Mucosa of descending colon (tissue), 3 donors: Measurements from ENCODE around the gene DENND1A. TPM values are rescaled to one million over a fixed set of nuclear protein-coding genes. Genes with fewer than 3 reads are reported as not detected.

Experiments
- ATAC-seq: fragments of 200-7000 bp; cut with Tn5 transposase; one replicate; pipeline ENCODE4 v1.9.1; 2020; ENCODE audit warnings: mild to moderate bottlenecking, moderate library complexity
- DNase-seq, 3 donors: peaks; one replicate each; pipeline ENCODE4 v3.0.0-alpha.2; 2020
- H3K36me3 ChIP-seq: fragments of 200-600 bp; one replicate; pipeline ENCODE4 v1.8.0; 2021; ENCODE audit warnings: low read depth, mild to moderate bottlenecking
- H3K4me1 ChIP-seq: fragments of 200-600 bp; one replicate; pipeline ENCODE4 v1.8.0; 2021; ENCODE audit warnings: low read depth, mild to moderate bottlenecking
- H3K4me3 ChIP-seq: fragments of 200-600 bp; one replicate; pipeline ENCODE4 v1.8.0; 2021; ENCODE audit warnings: mild to moderate bottlenecking
- H3K9me3 ChIP-seq: fragments of 200-600 bp; one replicate; pipeline ENCODE4 v1.8.0; 2021; ENCODE audit warnings: mild to moderate bottlenecking
- CTCF ChIP-seq: fragments of 200-600 bp; IDR thresholded peaks from one replicate; pipeline ENCODE4 v1.8.0; 2022; ENCODE audit warnings: antibody characterized with exemption, mild to moderate bottlenecking
- intact Hi-C, 2 donors: fragments of 100-400 bp; cut with DNase I in 1 of 2; cut with micrococcal nuclease in 1 of 2; formaldehyde crosslinking; loops; one replicate each; pipeline versions ENCODE4 v1.11.0 to v1.11.1; 2022; cut with DNase I, micrococcal nuclease
- total RNA-seq, 3 donors: library from RNA; stranded (reverse); fragmentation: NEBNext Ultra II Directional in 2 of 3; extraction: Animal tissue kit (Norgen Biotek cat#: 25700) in 2 of 3; gene quantifications; one replicate each; pipeline versions ENCODE4 v1.2.1 to v1.2.4, GENCODE V29; 2021 to 2023
- donor health status: DM: no; HTN: no; CAD: no; lungs with moderate emphysema.
- donor health status: DM: no; HTN: no; CAD: no.
- donor health status: DM: no; HTN: yes; CAD: no.

Gene DENND1A
- total RNA-seq, 3 donors from 2014 or later = 32.8 to 50.0 (median 35.1) TPM

GRCh38 chr9:123447934-123448646, 481.8 kb downstream of the DENND1A start:
- no peak for DNase-seq
- TF ChIP-seq CTCF = no peak
- intact Hi-C loops = no loop called here

DNA sequence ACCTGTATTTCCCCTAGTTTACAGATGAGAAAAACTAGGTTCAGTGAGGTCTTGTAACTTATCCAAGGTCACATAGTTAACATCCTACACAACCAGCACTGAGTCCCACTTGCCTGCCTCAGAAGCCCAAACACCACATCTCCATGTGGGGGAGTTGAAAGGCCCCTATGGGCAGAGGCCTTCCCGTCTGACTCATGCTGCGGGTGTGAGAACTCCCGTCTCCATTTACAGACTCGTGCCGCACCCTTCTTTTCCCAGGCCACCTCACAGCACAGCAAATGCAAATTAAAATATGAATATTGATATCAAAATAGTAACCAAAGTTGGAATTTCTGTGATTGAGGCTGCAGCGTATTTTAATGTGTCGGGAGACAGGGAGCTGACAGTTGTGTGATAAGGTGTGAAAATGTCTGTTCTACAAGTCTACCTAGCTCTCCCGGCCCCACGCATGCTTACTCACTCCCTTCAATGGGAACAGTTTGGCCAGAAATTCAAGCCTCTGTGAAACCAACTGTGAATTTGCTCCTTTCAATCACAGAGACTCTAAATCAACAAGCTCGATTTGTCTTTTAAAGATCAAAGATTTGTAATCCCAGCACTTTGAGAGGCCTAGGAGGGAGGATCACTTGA, 483.8 kb downstream of the DENND1A start:
- DNase-seq = no peak
- intact Hi-C loops = no loop called here

More at GRCh38 chr9:123447934-123448646, 481.8 kb downstream of the DENND1A start:
- Histone ChIP-seq H3K4me1 (no peaks in the 10 kb centered on the region), H3K36me3 (no peaks in the 10 kb centered on the region), H3K4me3 (no peak overlapping the region), H3K9me3 (no peaks in the 10 kb centered on the region)
- no peak for ATAC-seq

GRCh38 chr9:123445116-123445515, 484.8 kb downstream of the DENND1A start:
- no peaks in the 10 kb centered on the region for H3K36me3 ChIP-seq
- H3K4me3 ChIP-seq = no peak overlapping the region
- intact Hi-C loops = no loop called here
- no peaks in the 10 kb centered on the region for H3K4me1 ChIP-seq
- no peak for TF ChIP-seq CTCF
- ATAC-seq (no peak), DNase-seq (no peak)
- no peaks in the 10 kb centered on the region for H3K9me3 ChIP-seq

More for the DNA sequence above, 483.8 kb downstream of the DENND1A start:
- Histone ChIP-seq H3K4me3 (no peak overlapping the region), H3K9me3 (no peaks in the 10 kb centered on the region), H3K4me1 (no peaks in the 10 kb centered on the region), H3K36me3 (no peaks in the 10 kb centered on the region)
- TF ChIP-seq CTCF = no peak
- ATAC-seq = no peak

DNA sequence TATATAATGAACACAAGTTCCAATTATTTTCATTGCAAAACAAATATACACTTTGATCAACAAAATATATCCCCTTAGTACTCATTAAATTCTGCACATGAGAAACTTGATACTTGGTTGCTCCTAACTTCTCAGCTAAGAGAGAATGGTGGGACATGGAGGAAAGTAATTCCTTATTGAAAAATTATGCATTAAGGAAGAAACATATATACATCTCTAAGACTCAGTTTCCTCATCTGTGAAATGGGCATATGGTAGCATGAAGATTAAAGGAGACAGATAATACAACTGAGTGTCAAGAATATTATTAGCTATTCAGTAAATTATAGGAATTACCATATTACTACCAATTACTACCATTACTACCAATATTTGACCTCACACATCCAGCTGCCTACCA, 488.2 kb downstream of the DENND1A start:
- no peaks in the 10 kb centered on the region for H3K4me1 ChIP-seq
- DNase-seq = no peak
- H3K36me3 ChIP-seq = no peaks in the 10 kb centered on the region
- H3K9me3 ChIP-seq = no peaks in the 10 kb centered on the region
- no peak overlapping the region for H3K4me3 ChIP-seq
- ATAC-seq = no peak
- TF ChIP-seq CTCF = no peak
- intact Hi-C loops = no loop called here

DNA sequence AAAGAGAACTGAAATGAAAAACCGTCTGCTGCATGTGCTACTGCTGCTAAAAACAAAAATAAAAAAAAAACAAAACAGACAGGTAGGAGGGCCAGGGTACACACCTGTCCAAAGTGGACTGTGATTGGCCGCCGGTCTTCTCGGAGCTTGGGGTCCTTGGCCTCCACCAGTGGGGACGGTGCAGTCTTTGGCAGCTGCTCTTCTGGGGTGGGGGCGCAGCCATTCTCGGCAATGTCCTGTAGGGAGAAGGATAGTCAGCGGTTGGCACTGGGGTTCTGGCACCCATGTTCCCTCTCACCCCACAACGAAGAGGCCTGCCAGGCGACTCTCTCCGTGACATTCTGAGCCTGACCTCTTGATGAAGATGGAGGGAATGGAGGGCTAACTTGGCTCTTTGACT, 489.7 kb downstream of the DENND1A start:
- TF ChIP-seq CTCF = no peak
- no peaks in the 10 kb centered on the region for H3K4me1 ChIP-seq
- intact Hi-C loops = no loop called here
- no peaks in the 10 kb centered on the region for H3K36me3 ChIP-seq
- DNase-seq (no peak), ATAC-seq (no peak)
- H3K4me3 ChIP-seq = no peak overlapping the region
- no peaks in the 10 kb centered on the region for H3K9me3 ChIP-seq
